Heart right ventricle (tissue), 16 donors: ENCODE data around the gene OR6C65. TPM values are rescaled to one million over a fixed set of nuclear protein-coding genes. Genes with fewer than 3 reads are reported as not detected.
"Not testable (repeated sequence)": the region's sequence is repeated elsewhere in the genome, so short reads cannot be mapped to it uniquely, and the experiment has no call there.

Experiments
- ATAC-seq, 8 donors: fragments of 200-7000 bp; cut with Tn5 transposase; one replicate each; pipeline ENCODE4 v1.9.1; 2020; ENCODE audit warnings: mild to moderate bottlenecking in 8 of 8, moderate library complexity in 8 of 8, moderate number of reproducible peaks in 1 of 8
- DNase-seq, 2 donors: peaks; one replicate each; pipeline ENCODE4 v3.0.0-alpha.2; 2020
- H3K27ac ChIP-seq, 10 donors: fragments of 200-600 bp; sonication (generic) in 2 of 10; one replicate each; pipeline versions ENCODE4 v1.5.0 to v1.8.0; 2020 to 2022; ENCODE audit warnings: mild to moderate bottlenecking in 3 of 10
- H3K27me3 ChIP-seq, 7 donors: fragments of 200-600 bp; one replicate each; pipeline ENCODE4 v1.8.0; 2021 to 2022; ENCODE audit warnings: mild to moderate bottlenecking in 2 of 7
- H3K36me3 ChIP-seq, 9 donors: fragments of 200-600 bp; sonication (generic) in 1 of 9; one replicate each; pipeline versions ENCODE4 v1.5.0 to v1.8.0; 2020 to 2022; ENCODE audit warnings: mild to moderate bottlenecking in 2 of 9
- H3K4me1 ChIP-seq, 9 donors: fragments of 200-600 bp; sonication (generic) in 1 of 9; one replicate each; pipeline versions ENCODE4 v1.5.0 to v1.8.0; 2020 to 2022; ENCODE audit warnings: mild to moderate bottlenecking in 4 of 9
- H3K4me3 ChIP-seq, 10 donors: fragments of 200-600 bp; sonication (generic) in 2 of 10; one replicate each; pipeline versions ENCODE4 v1.5.0 to v1.8.0; 2020 to 2022; ENCODE audit warnings: mild to moderate bottlenecking in 7 of 10, moderate library complexity in 2 of 10
- H3K9me3 ChIP-seq, 11 donors: fragments of 200-600 bp in 10 of 11; sonication (generic) in 2 of 11; one replicate each; pipeline versions ENCODE4 v1.5.0 to v1.8.0; 2013 to 2022; ENCODE audit warnings: mild to moderate bottlenecking in 2 of 11, control low read depth in 1 of 11, moderate library complexity in 1 of 11
- WGBS, 2 donors: extraction: QIAGEN DNeasy Blood & Tissue Kit; methylation state at CpG; one replicate each; pipeline ENCODE4 v1.1.7; 2013; ENCODE audit warnings: inconsistent platforms in 1 of 2; 5-methylcytosine and 5-hydroxymethylcytosine counted together
- intact Hi-C, 10 donors: fragments of 100-400 bp; cut with DNase I; formaldehyde crosslinking; loops; one replicate each; pipeline versions ENCODE4 v1.11.1 to v1.14.2; 2022
- polyA plus RNA-seq, 2 donors: library from polyadenylated mRNA; stranded (reverse); fragments of 200-250 nt; gene quantifications; one replicate each; pipeline ENCODE4 v1.2.3, GENCODE V29; 2013
- total RNA-seq, 10 donors: library from RNA; stranded (reverse); fragmentation: NEBNext Ultra II Directional in 3 of 10; extraction: Animal tissue kit (Norgen Biotek cat#: 25700) in 3 of 10; gene quantifications; one replicate each; pipeline versions ENCODE4 v1.2.1 to v1.2.4, GENCODE V29; 2021 to 2023
- TF ChIP-seq, protein P1 (sequence below), 9 donors: fragments of 200-600 bp; sonication (generic) in 2 of 9; IDR thresholded peaks; one replicate each; pipeline versions ENCODE4 v1.5.0 to v1.8.0; 2021 to 2022; ENCODE audit warnings: antibody characterized with exemption in 9 of 9, mild to moderate bottlenecking in 5 of 9, moderate library complexity in 1 of 9
- donor health status: Arrhythmogenic right ventricular cardiomyopathy.
- donor health status: ischemic (EF 13 %, LVEDD 7.1; RV severe dilation, severe dysfunction).
- donor health status: healthy with polysubstance abuse.
- donor health status: DM: no; HTN: yes; CAD: no.
- donor health status: DM: no; HTN: no; CAD: no.
- donor health status: ischemic (EF 25% LVEDD 6.9; RV normal size, moderate dysfunction).
- donor health status: ischemic (EF 25% LVEDD 5.7; RV mildly dilated, moderate dysfunction).
- donor health status: healthy.
- donor health status: DM: yes; HTN: yes; CAD: no.
- donor health status: Ischemic cardiomyopathy.
- donor health status: ischemic (EF 35%, LVEDD 5.7; RV mildly dilated, moderate dysfunction).
- donor health status: nonischemic (EF 11% LVEDD 7.7; RV severe dilation, severe dysfunction).
- donor health status: DM: yes; HTN: yes; CAD: no.
- donor health status: PGD.
- donor health status: ischemic (EF 29% LVEDD 5.4; RV normal size, mild dysfunction).
- donor health status: nonischemic (EF 23%, LVEDD 6.1; RV moderate dilation, normal function).

Gene OR6C65
- total and polyA plus RNA-seq, 12 donors: not detected

DNA sequence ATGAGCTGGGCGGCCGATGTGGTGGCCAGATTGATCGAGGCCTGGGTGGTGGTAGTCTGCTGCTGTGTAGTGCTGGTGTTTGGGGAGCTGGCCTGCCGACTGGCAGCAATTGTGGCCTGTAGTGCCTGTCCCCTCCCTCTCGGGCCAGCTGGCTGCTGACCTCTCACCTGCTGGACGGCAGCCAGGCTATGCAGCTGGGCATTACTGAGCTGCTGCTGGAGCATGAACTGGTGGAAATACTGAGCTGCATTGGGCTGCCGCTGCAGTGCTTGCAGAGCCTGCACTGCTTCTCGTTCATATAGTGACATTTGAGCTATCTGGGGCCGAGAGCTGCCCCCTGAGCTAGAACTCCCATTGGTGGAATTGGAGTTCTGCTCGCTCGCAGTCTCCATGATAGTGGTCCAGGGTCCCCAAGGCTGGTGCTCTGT, 14.1 kb downstream of the OR6C65 start:
- H3K4me3 ChIP-seq, H3K4me1 ChIP-seq, intact Hi-C loops, H3K36me3 ChIP-seq, H3K27ac ChIP-seq, H3K9me3 ChIP-seq, H3K27me3 ChIP-seq, DNase-seq: not testable (repeated sequence)
- 36 to 45% methylated on average over 10 to 11 of the region's 11 CpGs for WGBS, 2 donors
- peak in 3 of 8 donors; percentile 13 to 44 (median 36) for ATAC-seq

DNA sequence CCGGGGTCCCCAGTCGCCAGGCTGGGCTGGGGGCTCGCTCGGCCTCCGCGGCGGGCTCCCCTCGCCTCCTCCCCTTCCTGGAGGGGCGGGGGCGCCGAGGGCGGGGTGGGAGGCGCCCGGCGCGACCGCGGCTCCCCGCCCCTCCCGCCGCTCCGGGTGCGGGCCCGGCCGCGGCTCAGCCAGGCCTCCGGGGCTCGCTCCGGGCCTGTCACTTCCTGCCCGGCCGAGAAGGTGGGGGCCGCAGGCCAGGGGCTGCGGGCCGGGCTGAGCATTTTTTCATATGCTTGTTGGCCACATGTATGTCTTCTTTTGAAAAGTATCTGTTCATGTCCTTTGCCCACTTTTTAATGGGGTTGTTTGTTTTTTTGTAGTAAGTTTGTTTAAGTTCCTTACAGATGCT, 14.6 kb downstream of the OR6C65 start:
- H3K4me3 ChIP-seq: not testable (repeated sequence)
- ATAC-seq: peak in 6 of 8 donors; percentile 44 to 84 (median 64)

DNA sequence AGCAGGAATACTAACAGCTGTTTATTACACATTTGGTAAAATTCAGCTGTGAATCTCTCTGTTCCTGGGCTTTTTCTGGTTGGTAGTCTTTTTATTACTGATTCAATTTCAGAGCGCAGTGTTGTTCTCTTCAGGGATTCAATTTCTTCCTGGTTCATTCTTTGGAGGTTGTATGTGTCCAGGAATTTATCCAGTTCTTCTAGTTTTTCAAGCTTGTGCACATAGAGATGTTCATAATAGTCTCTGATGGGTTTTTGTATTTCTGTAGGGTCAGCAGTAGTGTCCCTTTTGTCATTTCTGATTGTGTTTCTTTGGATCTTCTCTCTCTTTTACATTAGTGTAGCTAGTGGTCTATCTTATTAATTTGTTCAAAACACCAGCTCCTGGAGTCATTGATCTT, 16.6 kb downstream of the OR6C65 start:
- TF ChIP-seq, protein P1, sequence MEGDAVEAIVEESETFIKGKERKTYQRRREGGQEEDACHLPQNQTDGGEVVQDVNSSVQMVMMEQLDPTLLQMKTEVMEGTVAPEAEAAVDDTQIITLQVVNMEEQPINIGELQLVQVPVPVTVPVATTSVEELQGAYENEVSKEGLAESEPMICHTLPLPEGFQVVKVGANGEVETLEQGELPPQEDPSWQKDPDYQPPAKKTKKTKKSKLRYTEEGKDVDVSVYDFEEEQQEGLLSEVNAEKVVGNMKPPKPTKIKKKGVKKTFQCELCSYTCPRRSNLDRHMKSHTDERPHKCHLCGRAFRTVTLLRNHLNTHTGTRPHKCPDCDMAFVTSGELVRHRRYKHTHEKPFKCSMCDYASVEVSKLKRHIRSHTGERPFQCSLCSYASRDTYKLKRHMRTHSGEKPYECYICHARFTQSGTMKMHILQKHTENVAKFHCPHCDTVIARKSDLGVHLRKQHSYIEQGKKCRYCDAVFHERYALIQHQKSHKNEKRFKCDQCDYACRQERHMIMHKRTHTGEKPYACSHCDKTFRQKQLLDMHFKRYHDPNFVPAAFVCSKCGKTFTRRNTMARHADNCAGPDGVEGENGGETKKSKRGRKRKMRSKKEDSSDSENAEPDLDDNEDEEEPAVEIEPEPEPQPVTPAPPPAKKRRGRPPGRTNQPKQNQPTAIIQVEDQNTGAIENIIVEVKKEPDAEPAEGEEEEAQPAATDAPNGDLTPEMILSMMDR (IDR thresholded peaks at IDR 0.05): no peak
- Histone ChIP-seq H3K4me1 (no peaks in the 10 kb centered on the region), H3K27me3 (peaks cover 0 to 8% (median 0%) of the 10 kb centered on the region in 7 donors), H3K4me3 (no peak overlapping the region), H3K9me3 (peaks cover 0 to 6% (median 0%) of the 10 kb centered on the region in 11 donors), H3K27ac (no peak overlapping the region), H3K36me3 (no peaks in the 10 kb centered on the region)
- intact Hi-C loops: no loop called here
- 40 to 89% methylated on average over 1 of the region's 1 CpG for WGBS, 2 donors
- no peak for ATAC-seq
- DNase-seq: no peak

More for the DNA sequence above, 14.6 kb downstream of the OR6C65 start:
- intact Hi-C loops, DNase-seq, H3K27ac ChIP-seq, H3K36me3 ChIP-seq, H3K4me1 ChIP-seq, H3K9me3 ChIP-seq, H3K27me3 ChIP-seq: not testable (repeated sequence)
- WGBS, 2 donors: 2 to 9% methylated on average over 6 to 7 of the region's 34 CpGs

DNA sequence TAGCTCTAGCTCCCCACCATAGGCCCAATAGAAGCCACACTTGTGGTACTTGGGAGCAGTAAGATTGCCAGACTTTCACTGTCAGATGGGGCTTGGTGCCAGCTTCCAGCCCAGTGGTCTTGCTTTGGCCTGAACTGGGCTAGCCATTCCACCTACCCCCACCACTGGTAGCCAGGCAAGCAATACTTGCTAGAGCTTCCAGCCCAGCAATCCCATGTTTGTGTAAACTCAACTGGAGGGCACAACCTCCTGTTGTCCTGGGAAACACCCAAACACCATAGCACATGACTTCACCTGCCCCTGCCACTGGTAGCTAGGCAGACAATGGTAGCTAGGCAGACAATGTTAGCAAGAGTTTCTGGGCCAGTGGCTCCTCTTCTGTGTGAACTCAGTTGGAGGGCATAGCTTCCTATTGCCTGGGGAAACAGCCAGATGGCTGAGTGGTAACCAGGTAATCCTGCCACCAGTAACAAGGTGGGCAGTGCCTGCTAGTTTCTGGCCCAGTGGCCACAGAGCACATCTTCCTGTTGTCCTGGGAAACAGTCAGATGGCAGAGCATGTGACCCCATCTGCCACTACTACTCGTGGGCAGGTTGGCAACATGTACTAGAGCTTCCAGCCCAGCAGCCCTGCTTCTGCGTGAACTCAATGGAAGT, 20.1 kb downstream of the OR6C65 start:
- TF ChIP-seq, protein P1 (IDR thresholded peaks at IDR 0.05): no peak
- ATAC-seq: no peak
- H3K27me3 ChIP-seq: peaks cover 0 to 8% (median 0%) of the 10 kb centered on the region in 7 donors
- no peaks in the 10 kb centered on the region for H3K4me1 ChIP-seq
- intact Hi-C loops: no loop called here
- DNase-seq: no peak
- H3K27ac ChIP-seq: no peak overlapping the region
- H3K36me3 ChIP-seq: no peaks in the 10 kb centered on the region
- no peak overlapping the region for H3K4me3 ChIP-seq
- WGBS, 2 donors: 80 to 83% methylated on average over 2 of the region's 2 CpGs
- H3K9me3 ChIP-seq: peaks cover 0 to 6% (median 0%) of the 10 kb centered on the region in 11 donors

DNA sequence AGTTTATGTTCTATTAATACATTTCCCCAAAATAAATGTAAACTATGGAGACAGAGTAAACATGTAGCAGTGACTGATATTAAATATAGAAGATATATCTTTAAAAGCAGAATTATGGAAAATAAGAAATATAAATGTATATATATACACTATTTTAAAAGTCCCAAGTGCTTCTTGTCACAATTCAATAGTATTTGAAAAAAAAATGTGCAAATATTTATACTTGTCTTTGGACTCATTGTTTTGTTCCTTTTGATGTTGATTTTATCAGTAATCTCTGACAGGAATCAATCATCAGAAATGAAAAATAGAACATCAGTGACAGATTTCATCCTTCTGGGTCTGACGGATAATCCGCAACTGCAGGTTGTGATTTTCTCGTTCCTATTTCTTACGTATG, 25.6 kb downstream of the OR6C65 start, which contains the start of gene OR6C76:
Gene OR6C76, plus strand, starts transcription at position 301 of the 400 bp plus-strand sequence. Its CDS starts 0 bp downstream, at position 301.
- Histone ChIP-seq H3K27me3 (no peaks in the 10 kb centered on the region), H3K27ac (no peak within 1 kb of the TSS), H3K36me3 (no peaks in the 10 kb centered on the region), H3K4me3 (no peak within 1 kb of the TSS), H3K4me1 (no peaks in the 10 kb centered on the region), H3K9me3 (no peaks in the 10 kb centered on the region)
- DNase-seq (no peak), ATAC-seq (no peak)
- 83 to 85% methylated on average over 4 of the region's 4 CpGs for WGBS, 2 donors
- TF ChIP-seq, protein P1 (IDR thresholded peaks at IDR 0.05): no peak
- intact Hi-C loops: no loop called here
